HCT116 (cell line): ENCODE measurements around the gene SLC47A2. TPM values are rescaled to one million over a fixed set of nuclear protein-coding genes. Genes with fewer than 3 reads are reported as not detected.

Experiments used
- ATAC-seq: fragments of 200-7000 bp; cut with Tn5 transposase; 2 replicates; pipeline ENCODE4 v1.9.1; 2020; ENCODE audit warnings: mild to moderate bottlenecking, moderate library complexity
- BruUV-seq: library from RNA; stranded (reverse); fragments of 400-500 nt; replicated peaks from 2 replicates; lab custom pipeline; 2021; lab: Mats Ljungman, UMichigan
- CTCF ChIA-PET: fragments of 300-600 bp; sonication (Branson Sonifier 250); formaldehyde crosslinking; loops from one replicate; lab custom pipeline; 2021; ENCODE audit warnings: antibody characterized with exemption; lab: Charles Lee
- POLR2A ChIA-PET: fragments of 300-600, 350-600 bp; sonication (Branson Sonifier 250); formaldehyde crosslinking; loops from one replicate; lab custom pipeline; 2021; ENCODE audit warnings: antibody characterized with exemption; lab: Charles Lee
- RAD21 ChIA-PET, 2 experiments: fragments of 300-600 bp; sonication (Branson Sonifier 250); formaldehyde crosslinking; loops; one replicate each; lab custom pipeline; 2023; ENCODE audit warnings: low total read pairs in 2 of 2; ENCODE audit not compliant: uncharacterized antibody in 2 of 2, unreplicated experiment in 2 of 2, low non-redundant PET in 1 of 2; lab: Charles Lee
- DNase-seq: peaks from one replicate; pipeline ENCODE4 v3.0.0-alpha.2; 2010; ENCODE audit warnings: low read depth, low spot score
- H2AFZ ChIP-seq: fragments of 200-600 bp; shearing (Covaris generic), sonication (generic); 2 replicates; pipeline ENCODE4 v1.6.1; 2017; ENCODE audit warnings: low read depth, mixed run types, mixed read lengths, antibody characterized with exemption, low read length; ENCODE audit not compliant: poor library complexity, severe bottlenecking
- H3K27ac ChIP-seq: 2 replicates; pipeline ENCODE4 v1.5.1; 2012; ENCODE audit warnings: low read depth, low read length
- H3K27me3 ChIP-seq: fragments of 200-600 bp; sonication (generic); 2 replicates; pipeline ENCODE4 v1.6.1; 2016; ENCODE audit warnings: mixed run types, low read length, mixed read lengths; ENCODE audit not compliant: insufficient read depth
- H3K36me3 ChIP-seq, 2 experiments: fragments of 200-500 bp in 1 of 2; fragments of 200-600 bp in 1 of 2; sonication (Bioruptor generic) in 1 of 2; sonication (generic) in 1 of 2; 2 replicates each; pipeline versions ENCODE4 v1.5.1 to v1.6.1; 2014 to 2016; ENCODE audit warnings: low read length in 2 of 2, inconsistent platforms in 1 of 2, mixed read lengths in 1 of 2, mixed run types in 1 of 2; ENCODE audit not compliant: insufficient read depth in 2 of 2, control insufficient read depth in 1 of 2
- H3K4me1 ChIP-seq, 2 experiments: fragments of 200-600 bp in 1 of 2; sonication (generic) in 1 of 2; 2 replicates each; pipeline versions ENCODE4 v1.5.1 to v1.6.1; 2012 to 2017; ENCODE audit warnings: low read length in 2 of 2, inconsistent platforms in 1 of 2, mild to moderate bottlenecking in 1 of 2, mixed read lengths in 1 of 2, mixed run types in 1 of 2, moderate library complexity in 1 of 2; ENCODE audit not compliant: insufficient read depth in 2 of 2, control insufficient read depth in 1 of 2
- H3K4me2 ChIP-seq: fragments of 200-600 bp; sonication (generic); 2 replicates; pipeline ENCODE4 v1.6.1; 2017; ENCODE audit warnings: mixed run types, low read length, mixed read lengths
- H3K4me3 ChIP-seq, 2 experiments: fragments of 200-600 bp in 1 of 2; sonication (generic) in 1 of 2; replicated peaks in 1 of 2; 2 replicates each; pipeline ENCODE4 v1.5.1; 2011 to 2016; ENCODE audit warnings: low read length in 2 of 2, control low read depth in 1 of 2, low read depth in 1 of 2, mild to moderate bottlenecking in 1 of 2, mixed read lengths in 1 of 2, mixed run types in 1 of 2
- H3K79me2 ChIP-seq: fragments of 200-600 bp; sonication (generic); 2 replicates; pipeline ENCODE4 v1.6.1; 2017; ENCODE audit warnings: mild to moderate bottlenecking, mixed run types, low read length, moderate library complexity, mixed read lengths; ENCODE audit not compliant: insufficient read depth
- H3K9ac ChIP-seq: fragments of 200-600 bp; sonication (generic); 2 replicates; pipeline ENCODE4 v1.6.1; 2016; ENCODE audit warnings: low read length, mixed read lengths
- H3K9me2 ChIP-seq: fragments of 200-600 bp; sonication (generic), shearing (Covaris generic); 2 replicates; pipeline ENCODE4 v1.6.1; 2017; ENCODE audit warnings: mixed run types, mild to moderate bottlenecking, moderate library complexity; ENCODE audit not compliant: insufficient read depth
- H3K9me3 ChIP-seq, 2 experiments: fragments of 200-500 bp in 1 of 2; fragments of 200-600 bp in 1 of 2; sonication (Bioruptor generic) in 1 of 2; sonication (generic) in 1 of 2; 2 replicates each; pipeline ENCODE4 v1.6.1; 2014 to 2017; ENCODE audit warnings: low read length in 2 of 2, mixed read lengths in 2 of 2, inconsistent platforms in 1 of 2, low read depth in 1 of 2, mild to moderate bottlenecking in 1 of 2, mixed run types in 1 of 2, moderate library complexity in 1 of 2; ENCODE audit not compliant: control insufficient read depth in 1 of 2, insufficient read depth in 1 of 2
- H4K20me1 ChIP-seq: fragments of 200-600 bp; sonication (generic), shearing (Covaris generic); 2 replicates; pipeline ENCODE4 v1.6.1; 2017; ENCODE audit warnings: mixed run types, mild to moderate bottlenecking, moderate library complexity; ENCODE audit not compliant: insufficient read depth
- ATF3 ChIP-seq: IDR thresholded peaks from 2 replicates; pipeline ENCODE4 v1.6.1; 2012
- CEBPB ChIP-seq: IDR thresholded peaks from 2 replicates; pipeline ENCODE4 v1.6.1; 2012; ENCODE audit warnings: low read depth
- EZH2phosphoT487 ChIP-seq: fragments of 200-600 bp; IDR thresholded peaks from 2 replicates; pipeline ENCODE4 v1.6.1; 2018; ENCODE audit warnings: antibody characterized with exemption, borderline replicate concordance
- POLR2A ChIP-seq: IDR thresholded peaks from 2 replicates; pipeline ENCODE4 v1.7.0; 2011; ENCODE audit warnings: borderline replicate concordance; ENCODE audit not compliant: insufficient read depth, insufficient read length; ENCODE audit errors: extremely low read depth
- SP1 ChIP-seq: IDR thresholded peaks from 2 replicates; pipeline ENCODE4 v1.6.1; 2012; ENCODE audit warnings: low read depth
- YY1 ChIP-seq: IDR thresholded peaks from 2 replicates; pipeline ENCODE4 v1.6.1; 2011; ENCODE audit warnings: low read length, low read depth, moderate library complexity, mild to moderate bottlenecking; ENCODE audit not compliant: insufficient replicate concordance; ENCODE audit errors: extremely low read depth
- ZNF274 ChIP-seq: fragments of 200-500 bp; sonication (Bioruptor generic); IDR thresholded peaks from 2 replicates; pipeline ENCODE4 v1.6.1; 2014; ENCODE audit warnings: mild to moderate bottlenecking, low read depth, low read length, inconsistent platforms
- intact Hi-C: fragments of 100-400 bp; cut with micrococcal nuclease; formaldehyde crosslinking; loops from 2 replicates; pipeline ENCODE4 v1.10.0; 2022
- total RNA-seq: library from RNA; stranded (reverse); gene quantifications from one replicate; pipeline ENCODE4 v1.2.1, GENCODE V29; 2021; ENCODE audit not compliant: unreplicated experiment

The SLC47A2 gene
- total RNA-seq, 1 experiment from 2014 or later = not detected

- intact Hi-C loops = no loop called here
- ATAC-seq (no peak), DNase-seq (no peak)
- RAD21 ChIA-PET = no interaction called here
- peaks cover 2 to 6% of the 10 kb centered on the region in 2 experiments; a peak in 2 of 4 replicates for H3K4me1 ChIP-seq
- no peak overlapping the region for H3K9ac ChIP-seq
- no peaks in the 10 kb centered on the region for H3K36me3 ChIP-seq
- no peaks in the 10 kb centered on the region for H4K20me1 ChIP-seq
- CTCF ChIA-PET = interaction anchor here (1.4 kb wide), 2 partner anchors 17 to 27 kb away, joined by 4 to 5 read pairs; no protein-coding TSS in a partner anchor
- no peaks in the 10 kb centered on the region for H3K27me3 ChIP-seq
- no TSS peak for BruUV-seq
- POLR2A ChIA-PET = interaction anchor here (0.5 kb wide), 1 partner anchor 24 kb away, joined by 6 read pairs; no protein-coding TSS in a partner anchor
- H3K9me2 ChIP-seq = no peaks in the 10 kb centered on the region
- no peaks in the 10 kb centered on the region for H3K9me3 ChIP-seq
- H2AFZ ChIP-seq = no peak overlapping the region
- TF ChIP-seq SP1 = no peak
- no peak for TF ChIP-seq POLR2A
- TF ChIP-seq ZNF274 = no peak
- TF ChIP-seq CEBPB = no peak
- no peak for TF ChIP-seq ATF3
- no peak for TF ChIP-seq YY1
- TF ChIP-seq EZH2phosphoT487 = no peak
- TF ChIP-seq, all 23 proteins: peak for 0
- H3K4me2 ChIP-seq = no peak overlapping the region
- no peak overlapping the region for H3K27ac ChIP-seq
- no peaks in the 10 kb centered on the region for H3K79me2 ChIP-seq
- H3K4me3 ChIP-seq = no peak overlapping the region
Observed at GRCh38 chr17:19727501-19728078, 11.2 kb upstream of the SLC47A2 start.

DNA sequence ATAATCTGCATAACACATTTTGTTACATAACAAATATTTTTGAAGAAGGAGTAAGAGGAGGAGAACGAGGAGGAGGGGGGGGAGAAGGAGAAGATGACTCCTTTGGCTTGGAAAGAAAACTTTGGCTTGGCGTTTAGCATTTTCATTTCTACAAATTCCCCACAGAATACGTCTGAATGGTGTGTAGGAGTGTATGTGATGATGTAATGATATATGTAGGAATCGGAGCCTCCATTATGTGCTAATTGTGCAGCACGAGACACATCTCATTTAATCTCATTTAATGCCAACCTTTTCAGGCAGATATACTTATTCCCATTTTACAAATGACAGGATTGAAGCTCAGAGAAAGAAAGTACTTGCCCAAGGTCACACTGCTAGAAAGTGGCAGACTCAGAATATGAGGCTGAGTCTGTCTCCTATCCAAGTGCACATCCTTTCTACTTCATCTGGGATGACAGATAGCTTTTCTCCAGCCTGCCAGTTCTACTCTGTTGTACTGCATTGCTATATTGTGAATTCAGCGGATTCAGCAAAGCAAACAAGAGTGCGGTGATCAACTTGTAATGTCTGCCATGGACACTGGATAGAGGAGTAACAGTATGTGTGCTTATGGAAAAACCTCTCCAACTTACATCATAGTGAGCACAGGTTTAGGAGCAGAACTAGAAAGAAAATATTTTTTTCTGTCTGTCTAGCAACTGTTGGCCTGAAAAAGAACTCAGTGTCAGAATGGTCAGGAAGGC is 10.4 kb upstream of the SLC47A2 start:
- BruUV-seq = no TSS peak
- ATAC-seq (no peak), DNase-seq (no peak)
- Histone ChIP-seq H3K4me2 (no peak overlapping the region), H3K4me1 (peaks cover 2 to 6% of the 10 kb centered on the region in 2 experiments; a peak in 2 of 4 replicates), H3K27me3 (no peaks in the 10 kb centered on the region), H3K79me2 (no peaks in the 10 kb centered on the region), H3K9me3 (no peaks in the 10 kb centered on the region), H3K27ac (no peak overlapping the region), H3K36me3 (no peaks in the 10 kb centered on the region), H4K20me1 (no peaks in the 10 kb centered on the region), H3K9ac (no peak overlapping the region), H3K4me3 (no peak overlapping the region), H2AFZ (no peak overlapping the region), H3K9me2 (no peaks in the 10 kb centered on the region)
- TF ChIP-seq ATF3 (no peak), ZNF274 (no peak)
- intact Hi-C loops = no loop called here
- ChIA-PET CTCF (no interaction called here), RAD21 (no interaction called here), POLR2A (no interaction called here)
